Endothelial cell of umbilical vein (primary cell): Measurements from ENCODE around the gene TMEM181. TPM values are rescaled to one million over a fixed set of nuclear protein-coding genes. Genes with fewer than 3 reads are reported as not detected.

ENCODE experiments used
- BruUV-seq: library from RNA; stranded (reverse); fragments of 400-500 nt; replicated peaks from 2 replicates; lab custom pipeline; 2021; lab: Mats Ljungman, UMichigan
- CTCF ChIA-PET: fragments of 300-600, 350-600 bp; sonication (Branson Sonifier 250); formaldehyde crosslinking; loops from one replicate; lab custom pipeline; 2021; ENCODE audit warnings: antibody characterized with exemption, inconsistent platforms; lab: Charles Lee
- POLR2A ChIA-PET: fragments of 300-600, 350-600 bp; sonication (Branson Sonifier 250); formaldehyde crosslinking; loops from one replicate; lab custom pipeline; 2021; ENCODE audit warnings: antibody characterized with exemption, inconsistent platforms; lab: Charles Lee
- DNase-seq: peaks from one replicate; pipeline ENCODE4 v3.0.0-alpha.2; 2011; ENCODE audit warnings: low read depth, low spot score
- FAIRE-seq: peaks from 2 replicates; lab custom pipeline; 2011; peaks lifted over from hg19 to GRCh38; lab: Jason Lieb, UNC
- H2AFZ ChIP-seq: 2 replicates; pipeline ENCODE4 v1.6.0; 2012; ENCODE audit warnings: low read depth, low read length, control low read depth, inconsistent platforms
- H3K27ac ChIP-seq: 2 replicates; pipeline ENCODE4 v1.5.1; 2011; ENCODE audit warnings: low read depth, mild to moderate bottlenecking, control low read depth, low read length, moderate library complexity; ENCODE audit not compliant: insufficient read depth
- H3K27me3 ChIP-seq, 2 experiments: 2 replicates each; pipeline versions ENCODE4 v1.6.0 to v1.6.1; 2011; ENCODE audit warnings: low read length in 2 of 2, mixed read lengths in 1 of 2; ENCODE audit not compliant: control insufficient read depth in 2 of 2, insufficient read depth in 2 of 2
- H3K36me3 ChIP-seq, 2 experiments: 2 replicates in 1 of 2; 3 replicates in 1 of 2; pipeline ENCODE4 v1.5.1; 2011; ENCODE audit warnings: low read length in 2 of 2, mild to moderate bottlenecking in 1 of 2, moderate library complexity in 1 of 2; ENCODE audit not compliant: control insufficient read depth in 2 of 2, insufficient read depth in 2 of 2; ENCODE audit errors: extremely low read depth in 1 of 2
- H3K4me1 ChIP-seq: 3 replicates; pipeline ENCODE4 v1.5.1; 2011; ENCODE audit warnings: mild to moderate bottlenecking, low read length; ENCODE audit not compliant: control insufficient read depth, insufficient read depth; ENCODE audit errors: extremely low read depth
- H3K4me2 ChIP-seq: 2 replicates; pipeline ENCODE4 v1.6.1; 2011; ENCODE audit warnings: low read length, control low read depth, mixed read lengths; ENCODE audit not compliant: insufficient read depth
- H3K4me3 ChIP-seq, 3 experiments: fragments of 200-600 bp in 1 of 3; sonication (generic), shearing (Covaris generic) in 1 of 3; replicated peaks in 1 of 3; 2 replicates each; pipeline ENCODE4 v1.5.1; 2011 to 2016; ENCODE audit warnings: control low read depth in 3 of 3, low read length in 3 of 3, mild to moderate bottlenecking in 2 of 3, inconsistent platforms in 1 of 3, low read depth in 1 of 3, moderate library complexity in 1 of 3; ENCODE audit not compliant: insufficient read depth in 1 of 3
- H3K79me2 ChIP-seq: 2 replicates; pipeline ENCODE4 v1.6.0; 2012; ENCODE audit warnings: low read length, inconsistent platforms; ENCODE audit not compliant: control insufficient read depth, insufficient read depth
- H3K9ac ChIP-seq: replicated peaks from 2 replicates; pipeline ENCODE3; 2011; ENCODE audit warnings: low read length, control low read depth; ENCODE audit not compliant: insufficient read depth; ENCODE audit errors: extremely low read depth
- H3K9me1 ChIP-seq: replicated peaks from 3 replicates; pipeline ENCODE4 v1.6.0; 2011; ENCODE audit warnings: mild to moderate bottlenecking, low read length; ENCODE audit not compliant: control insufficient read depth, insufficient read depth; ENCODE audit errors: extremely low read depth
- H3K9me3 ChIP-seq: replicated peaks from 2 replicates; pipeline ENCODE4 v1.5.1; 2012; ENCODE audit warnings: low read length, inconsistent platforms; ENCODE audit not compliant: control insufficient read depth, insufficient read depth
- H4K20me1 ChIP-seq: replicated peaks from 2 replicates; pipeline ENCODE3; 2011; ENCODE audit warnings: mild to moderate bottlenecking, low read length; ENCODE audit not compliant: control insufficient read depth, insufficient read depth; ENCODE audit errors: extremely low read depth
- EZH2 ChIP-seq: IDR thresholded peaks from 2 replicates; pipeline ENCODE4 v1.6.1; 2012; ENCODE audit warnings: borderline replicate concordance, low read depth, mild to moderate bottlenecking, moderate library complexity, low read length, inconsistent platforms; ENCODE audit not compliant: severe bottlenecking
- FOS ChIP-seq: IDR thresholded peaks from 2 replicates; pipeline ENCODE4 v1.6.1; 2011; ENCODE audit warnings: mild to moderate bottlenecking, low read length, moderate library complexity, borderline replicate concordance; ENCODE audit not compliant: insufficient read depth
- JUN ChIP-seq: IDR thresholded peaks from 2 replicates; pipeline ENCODE4 v1.6.1; 2011; ENCODE audit warnings: borderline replicate concordance, low read depth; ENCODE audit not compliant: insufficient read length, insufficient read depth
- MYC ChIP-seq: IDR thresholded peaks from one replicate; pipeline ENCODE4 v1.6.1; 2011; ENCODE audit warnings: mild to moderate bottlenecking, low read depth, low read length
- POLR2AphosphoS5 ChIP-seq: IDR thresholded peaks from 2 replicates; pipeline ENCODE4 v1.6.1; 2012; ENCODE audit warnings: low read depth, mild to moderate bottlenecking, control low read depth, low read length, moderate library complexity; ENCODE audit not compliant: insufficient read depth
- dilution Hi-C: fragments of 300-500 bp; cut with MboI; formaldehyde crosslinking; loops from one replicate; pipeline ENCODE4 v1.15.0; 2019; ENCODE audit warnings: low sequenced_read_pairs; ENCODE audit not compliant: extremely low pct_ligation_motif_present
- intact Hi-C: fragments of 100-400 bp; cut with micrococcal nuclease; formaldehyde crosslinking; loops from one replicate; pipeline ENCODE4 v1.10.0; 2022
- polyA plus RNA-seq, 4 experiments: library from polyadenylated mRNA; depleted of rRNA in 3 of 4; stranded (reverse) in 3 of 4; unstranded in 1 of 4; fragments of >200 nt; gene quantifications; 2 replicates each; pipeline versions ENCODE4 v1.2.1 to v1.2.3, GENCODE V29; 2011 to 2012; ENCODE audit warnings: missing spikeins in 1 of 4
- total RNA-seq: library from RNA; stranded (reverse); gene quantifications from 2 replicates; pipeline ENCODE4 v1.2.3, GENCODE V29; 2021
- TF ChIP-seq, protein P1 (sequence below): IDR thresholded peaks from 2 replicates; pipeline ENCODE4 v1.6.1; 2011; ENCODE audit not compliant: insufficient read depth, insufficient read length
- TF ChIP-seq, protein P2 (sequence below), 2 donors: IDR thresholded peaks; 1 replicate in 1 of 2; 2 replicates in 1 of 2; pipeline ENCODE4 v1.5.1; 2011; ENCODE audit warnings: low read length in 2 of 2, mild to moderate bottlenecking in 2 of 2, moderate library complexity in 2 of 2, control low read depth in 1 of 2, inconsistent platforms in 1 of 2, low read depth in 1 of 2; ENCODE audit not compliant: insufficient read depth in 1 of 2; ENCODE audit errors: extremely low read depth in 1 of 2

TMEM181 gene
- total and polyA plus RNA-seq, 2 donors (not counting 3 experiments of a cell fraction or from before 2014, with no cell fraction given) = 21.7 to 33.5 TPM

DNA sequence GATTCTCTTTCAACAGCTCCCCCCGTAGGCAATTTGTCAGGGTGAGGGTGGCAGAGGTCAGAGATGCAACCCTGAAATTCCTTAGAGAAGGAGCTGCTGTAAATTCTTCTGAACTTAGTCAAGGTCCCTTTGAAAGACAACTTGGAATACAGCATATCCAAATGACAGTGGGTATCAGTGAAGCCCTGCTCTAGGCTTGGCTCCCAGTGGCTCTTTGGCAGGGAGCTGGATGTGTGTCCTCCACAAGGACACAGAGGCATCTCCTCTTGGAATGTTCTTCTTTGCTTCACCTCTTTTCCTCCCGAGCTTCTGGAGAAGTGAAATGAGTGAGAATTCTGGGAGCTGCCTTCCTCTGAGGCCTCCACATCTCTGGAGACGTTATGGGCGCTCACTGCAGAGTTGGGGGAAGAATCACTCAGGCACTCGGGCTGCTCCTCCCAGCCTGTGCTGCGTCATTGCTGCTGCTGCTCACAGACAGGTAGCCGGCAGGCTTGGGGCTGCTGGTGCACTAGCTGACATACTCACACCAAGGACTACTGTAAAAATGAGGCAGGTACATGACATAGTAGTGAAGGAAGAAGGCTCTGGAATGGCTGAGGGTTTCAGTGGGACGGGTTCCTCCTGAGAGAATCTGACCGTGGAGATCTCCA is 50.6 kb downstream of the TMEM181 start:
- ChIA-PET POLR2A (no interaction called here), CTCF (interaction anchor here (0.6 to 1.2 kb wide), 3 partner anchors 230 to 396 kb away, joined by 4 to 5 read pairs (median 4); no protein-coding TSS in a partner anchor)
- intact Hi-C loops = no loop called here
- H3K36me3 ChIP-seq = peaks cover 13 to 38% of the 10 kb centered on the region in 2 experiments
- no peak overlapping the region for H3K27ac ChIP-seq
- H2AFZ ChIP-seq = no peak overlapping the region
- H3K4me3 ChIP-seq = no peak overlapping the region
- DNase-seq (no peak), FAIRE-seq (no peak)
- H3K9me1 ChIP-seq = no peaks in the 10 kb centered on the region
- H3K27me3 ChIP-seq = no peaks in the 10 kb centered on the region
- H3K79me2 ChIP-seq = no peaks in the 10 kb centered on the region
- H3K9me3 ChIP-seq = no peaks in the 10 kb centered on the region
- H3K9ac ChIP-seq = no peak overlapping the region
- no peaks in the 10 kb centered on the region for H4K20me1 ChIP-seq
- no peak overlapping the region for H3K4me2 ChIP-seq
- BruUV-seq = no TSS peak
- H3K4me1 ChIP-seq = no peaks in the 10 kb centered on the region
- dilution Hi-C loops = no loop called here
- TF ChIP-seq FOS (no peak), EZH2 (no peak), MYC (no peak), POLR2AphosphoS5 (no peak), JUN (no peak)
- TF ChIP-seq, protein P1, sequence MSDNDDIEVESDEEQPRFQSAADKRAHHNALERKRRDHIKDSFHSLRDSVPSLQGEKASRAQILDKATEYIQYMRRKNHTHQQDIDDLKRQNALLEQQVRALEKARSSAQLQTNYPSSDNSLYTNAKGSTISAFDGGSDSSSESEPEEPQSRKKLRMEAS = no peak
- TF ChIP-seq, protein P2, sequence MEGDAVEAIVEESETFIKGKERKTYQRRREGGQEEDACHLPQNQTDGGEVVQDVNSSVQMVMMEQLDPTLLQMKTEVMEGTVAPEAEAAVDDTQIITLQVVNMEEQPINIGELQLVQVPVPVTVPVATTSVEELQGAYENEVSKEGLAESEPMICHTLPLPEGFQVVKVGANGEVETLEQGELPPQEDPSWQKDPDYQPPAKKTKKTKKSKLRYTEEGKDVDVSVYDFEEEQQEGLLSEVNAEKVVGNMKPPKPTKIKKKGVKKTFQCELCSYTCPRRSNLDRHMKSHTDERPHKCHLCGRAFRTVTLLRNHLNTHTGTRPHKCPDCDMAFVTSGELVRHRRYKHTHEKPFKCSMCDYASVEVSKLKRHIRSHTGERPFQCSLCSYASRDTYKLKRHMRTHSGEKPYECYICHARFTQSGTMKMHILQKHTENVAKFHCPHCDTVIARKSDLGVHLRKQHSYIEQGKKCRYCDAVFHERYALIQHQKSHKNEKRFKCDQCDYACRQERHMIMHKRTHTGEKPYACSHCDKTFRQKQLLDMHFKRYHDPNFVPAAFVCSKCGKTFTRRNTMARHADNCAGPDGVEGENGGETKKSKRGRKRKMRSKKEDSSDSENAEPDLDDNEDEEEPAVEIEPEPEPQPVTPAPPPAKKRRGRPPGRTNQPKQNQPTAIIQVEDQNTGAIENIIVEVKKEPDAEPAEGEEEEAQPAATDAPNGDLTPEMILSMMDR (IDR thresholded peaks at IDR 0.05; ENCODE audit: extremely low read depth in 1 of 2, insufficient read depth in 1 of 2, low read depth in 1 of 2, low read length in 2 of 2) = no peak
